ENCODE measurements around the gene FUT7.
"Not testable (repeated sequence)": the region's sequence is repeated elsewhere in the genome, so short reads cannot be mapped to it uniquely, and the experiment has no call there.

FUT7 gene

DNA sequence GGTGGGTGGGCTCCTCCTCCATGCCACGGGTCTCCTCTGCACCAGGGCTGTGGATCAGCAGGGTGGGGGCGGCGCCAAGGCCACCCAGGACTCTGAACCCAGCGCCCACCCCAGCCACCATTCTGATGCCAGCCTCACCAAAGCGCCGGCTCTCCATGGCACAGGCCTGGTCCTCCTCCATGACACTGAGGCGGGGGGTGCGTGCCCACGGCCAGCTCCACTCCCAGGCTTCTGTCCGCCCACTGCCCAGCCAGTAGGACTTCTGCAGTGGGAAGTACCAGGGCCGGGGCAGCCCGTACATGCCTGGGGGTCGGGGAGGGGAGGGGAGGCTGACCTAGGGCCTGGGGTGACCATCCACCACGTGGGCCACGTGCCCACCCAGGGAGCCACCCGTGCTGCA, 15.5 kb downstream of the FUT7 start:
- no peak for DNase-seq

DNA sequence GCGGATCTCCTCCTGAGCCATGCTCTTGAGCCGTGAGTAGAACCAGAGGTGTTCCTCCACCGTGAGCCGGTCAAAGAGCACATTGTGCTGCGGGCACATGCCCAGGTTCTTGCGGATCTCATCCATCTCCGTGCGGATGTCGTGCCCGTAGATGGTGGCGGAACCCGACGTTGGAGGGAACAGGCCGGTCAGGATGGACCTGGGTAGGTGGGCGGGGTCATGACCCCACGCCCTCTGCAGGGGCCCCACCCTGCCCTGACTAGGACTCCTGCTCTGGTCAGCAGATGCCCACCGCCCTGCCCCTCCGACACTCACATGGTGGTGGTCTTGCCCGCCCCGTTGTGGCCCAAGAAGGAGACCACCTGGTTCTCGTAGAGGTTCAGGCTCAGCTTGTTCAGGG, 15.9 kb downstream of the FUT7 start:
- DNase-seq = no peak

DNA sequence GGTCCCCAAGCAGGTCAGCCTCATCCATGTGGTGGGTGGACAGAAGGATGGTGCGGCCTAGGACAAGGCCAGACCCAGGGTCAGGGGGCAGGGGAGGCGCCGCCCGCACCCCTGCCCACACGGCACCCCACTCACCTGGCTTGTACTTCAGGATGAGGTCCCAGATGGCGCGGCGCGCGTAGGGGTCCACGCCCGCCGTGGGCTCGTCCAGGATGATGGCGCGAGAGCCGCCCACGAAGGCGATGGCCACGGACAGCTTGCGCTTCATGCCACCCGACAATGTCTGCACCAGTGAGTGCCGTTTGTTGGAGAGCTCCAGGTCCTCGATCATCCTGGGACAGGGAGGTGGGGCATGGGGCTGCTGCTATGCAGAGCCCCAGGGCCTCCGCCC, 16.4 kb downstream of the FUT7 start:
- no peak for DNase-seq

DNA sequence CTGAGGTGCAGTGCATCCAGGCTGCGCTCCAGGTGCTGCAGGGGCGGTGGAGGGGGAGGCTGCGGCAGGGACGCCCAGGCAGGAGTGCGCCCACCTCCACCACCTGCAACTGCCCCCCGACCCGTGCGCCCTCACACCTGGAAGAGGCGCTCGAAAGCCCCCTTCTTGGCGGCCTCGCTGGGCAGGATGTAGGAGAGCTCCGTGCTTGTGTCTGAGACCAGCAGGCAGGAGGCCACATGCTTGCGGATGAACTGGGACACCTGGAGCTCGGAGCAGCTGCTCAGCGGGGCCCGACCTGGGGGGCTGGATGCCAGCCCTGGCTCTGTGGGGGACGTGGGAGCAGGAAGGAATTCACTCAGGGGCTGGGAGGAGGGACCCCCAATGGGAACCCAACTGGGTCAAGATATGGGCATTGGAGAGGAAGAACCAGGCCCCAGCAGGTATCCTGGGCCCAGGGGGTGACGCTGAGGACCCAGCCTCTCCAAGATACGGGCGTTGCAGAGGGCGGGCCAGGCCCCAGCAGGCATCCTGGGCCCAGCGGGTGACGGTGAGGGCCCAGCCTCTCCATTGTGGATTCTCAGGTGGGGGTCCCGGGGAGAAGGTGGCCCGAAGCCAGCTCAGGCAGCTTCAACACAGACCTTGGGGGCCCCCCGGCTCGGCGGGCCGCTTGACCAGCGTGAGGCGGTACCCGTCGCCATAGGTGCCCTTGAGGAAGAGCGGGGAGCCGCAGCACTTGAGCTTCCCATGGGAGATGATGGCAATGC, 16.9 kb downstream of the FUT7 start:
- no peak for DNase-seq

DNA sequence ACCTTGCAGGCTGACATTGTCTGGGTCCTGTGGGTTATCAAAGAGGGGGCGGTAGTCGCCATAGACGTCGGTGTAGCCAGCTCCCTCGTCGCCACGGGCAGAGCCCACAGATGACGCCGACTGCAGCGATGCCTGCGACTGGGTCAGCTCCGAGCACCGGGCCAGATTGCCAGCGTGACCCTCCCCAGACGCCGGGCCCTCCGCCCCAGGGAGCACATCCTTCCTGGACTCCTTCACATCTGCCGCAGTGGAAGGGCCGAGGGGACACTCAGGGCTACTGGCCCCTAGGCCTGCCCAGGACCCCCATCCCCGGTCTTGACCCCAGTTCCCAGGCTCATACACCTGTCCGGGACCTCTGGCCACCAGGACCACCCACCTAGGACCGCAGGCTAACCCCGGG, 17.7 kb downstream of the FUT7 start:
- no peak for DNase-seq

DNA sequence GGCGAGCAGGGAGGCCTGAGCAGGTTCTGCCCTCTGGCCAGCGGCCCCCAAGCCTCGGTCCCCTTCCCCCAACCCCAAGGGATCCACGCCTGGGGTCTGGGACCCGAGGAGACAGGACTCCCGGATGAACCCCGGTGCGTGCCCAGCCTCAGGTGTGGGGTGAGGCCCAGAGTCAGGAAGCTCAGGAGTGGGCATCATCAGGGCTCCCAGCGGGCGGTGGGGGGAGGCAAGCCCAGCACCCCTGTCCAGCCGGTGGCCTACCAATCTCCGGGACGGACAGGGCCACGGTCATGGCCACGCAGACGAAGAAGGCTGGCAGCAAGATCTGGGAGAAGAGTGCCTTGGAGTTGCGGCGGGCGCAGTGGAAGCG, 18.3 kb downstream of the FUT7 start:
- DNase-seq = no peak

DNA sequence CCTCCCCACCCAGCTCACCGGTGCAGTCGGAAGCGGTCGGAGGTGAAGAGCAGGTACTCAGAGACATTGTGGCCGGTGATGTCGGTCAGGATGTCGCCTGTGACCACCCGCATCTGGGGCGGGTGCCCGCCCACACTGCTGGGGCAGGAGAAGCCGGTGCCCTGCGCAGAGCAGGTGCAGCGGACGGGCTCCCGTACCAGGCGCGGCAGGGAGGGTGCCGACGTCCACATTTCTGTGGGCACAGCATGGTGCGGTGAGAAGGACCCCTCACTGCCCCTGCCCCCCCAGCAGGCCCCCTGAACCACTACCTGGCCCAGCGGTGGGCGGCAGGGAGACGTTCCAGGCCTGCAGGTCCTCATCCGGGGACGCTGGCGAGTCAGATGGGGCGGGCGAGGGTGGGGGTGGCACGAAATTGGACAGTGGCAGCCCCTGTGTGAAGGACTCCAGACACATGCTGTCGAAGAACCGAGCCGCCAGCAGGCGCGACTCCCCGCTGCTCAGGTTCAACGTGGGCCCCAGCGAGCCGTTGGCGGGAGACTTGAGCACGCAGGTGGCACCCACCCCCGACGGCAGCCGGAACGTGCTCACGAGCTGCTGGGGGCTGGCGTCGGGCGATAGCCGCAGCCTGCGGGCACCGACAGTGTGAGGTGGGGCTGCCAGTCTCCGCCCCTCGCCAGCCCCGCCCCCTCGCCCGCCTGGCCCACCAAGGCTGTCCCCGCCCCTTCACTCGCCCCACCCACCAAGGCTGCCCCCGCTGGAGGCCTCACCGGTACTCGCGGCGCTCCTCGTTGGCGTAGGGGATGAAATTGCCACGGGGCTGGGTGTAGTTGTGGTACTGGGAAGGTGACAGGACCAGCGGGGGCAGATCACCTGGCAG, 19.0 kb downstream of the FUT7 start:
- no peak for DNase-seq

DNA sequence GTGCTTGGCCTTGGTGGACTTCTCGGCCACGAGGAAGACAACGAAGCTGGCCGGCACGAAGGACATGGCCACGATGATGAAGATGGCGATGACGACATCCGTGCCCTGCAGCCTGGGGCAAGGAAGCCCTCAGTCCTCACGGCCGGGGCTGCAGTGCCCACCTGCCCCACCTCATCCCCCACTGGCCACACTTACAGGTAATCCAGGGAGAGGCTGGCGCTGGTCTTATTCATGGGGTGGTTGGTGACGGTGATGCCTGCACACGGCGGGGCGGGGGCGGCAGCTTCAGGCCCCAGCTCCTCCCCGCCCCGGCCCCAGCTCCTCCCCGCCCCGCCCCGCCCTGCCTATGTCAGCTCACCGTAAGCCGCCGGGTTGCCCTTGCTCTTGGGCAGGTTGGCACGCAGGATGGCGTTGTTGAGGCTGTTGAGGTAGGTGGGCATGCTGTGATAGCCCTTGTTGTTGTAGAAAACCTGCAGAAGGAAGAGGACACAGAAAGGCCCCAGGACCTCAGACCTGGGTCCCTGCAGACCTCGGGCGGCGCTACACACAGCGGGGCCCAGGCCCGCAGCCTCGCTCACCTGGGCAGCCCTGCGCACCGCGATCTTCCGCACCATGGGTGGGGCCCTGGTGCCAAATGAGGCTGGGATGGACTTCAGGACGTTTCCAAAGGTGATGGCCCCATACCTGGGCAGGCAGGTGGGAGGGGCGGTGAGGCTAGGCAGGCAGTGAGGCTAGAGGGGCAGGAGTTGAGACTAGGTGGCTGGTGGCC, 19.8 kb downstream of the FUT7 start:
- DNase-seq = no peak

DNA sequence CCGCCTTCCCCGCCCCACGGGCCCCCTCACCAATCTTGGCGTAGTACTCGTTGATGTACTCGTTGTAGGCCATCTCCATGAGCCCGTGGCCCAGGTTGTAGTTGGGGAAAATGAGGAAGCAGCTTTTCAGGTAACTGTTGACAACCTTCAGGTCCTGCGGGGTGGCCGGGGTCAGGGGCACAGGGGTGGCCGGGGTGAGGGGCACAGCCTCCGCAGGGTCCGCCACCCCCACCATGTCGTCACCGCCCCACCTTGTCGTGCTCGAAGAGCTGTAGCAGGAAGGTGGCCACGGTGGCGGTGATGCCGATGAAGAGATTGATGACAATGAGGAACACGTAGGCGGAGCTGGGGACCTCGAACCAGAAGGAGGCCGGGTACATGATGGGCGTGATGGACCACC, 20.7 kb downstream of the FUT7 start:
- no peak for DNase-seq

DNA sequence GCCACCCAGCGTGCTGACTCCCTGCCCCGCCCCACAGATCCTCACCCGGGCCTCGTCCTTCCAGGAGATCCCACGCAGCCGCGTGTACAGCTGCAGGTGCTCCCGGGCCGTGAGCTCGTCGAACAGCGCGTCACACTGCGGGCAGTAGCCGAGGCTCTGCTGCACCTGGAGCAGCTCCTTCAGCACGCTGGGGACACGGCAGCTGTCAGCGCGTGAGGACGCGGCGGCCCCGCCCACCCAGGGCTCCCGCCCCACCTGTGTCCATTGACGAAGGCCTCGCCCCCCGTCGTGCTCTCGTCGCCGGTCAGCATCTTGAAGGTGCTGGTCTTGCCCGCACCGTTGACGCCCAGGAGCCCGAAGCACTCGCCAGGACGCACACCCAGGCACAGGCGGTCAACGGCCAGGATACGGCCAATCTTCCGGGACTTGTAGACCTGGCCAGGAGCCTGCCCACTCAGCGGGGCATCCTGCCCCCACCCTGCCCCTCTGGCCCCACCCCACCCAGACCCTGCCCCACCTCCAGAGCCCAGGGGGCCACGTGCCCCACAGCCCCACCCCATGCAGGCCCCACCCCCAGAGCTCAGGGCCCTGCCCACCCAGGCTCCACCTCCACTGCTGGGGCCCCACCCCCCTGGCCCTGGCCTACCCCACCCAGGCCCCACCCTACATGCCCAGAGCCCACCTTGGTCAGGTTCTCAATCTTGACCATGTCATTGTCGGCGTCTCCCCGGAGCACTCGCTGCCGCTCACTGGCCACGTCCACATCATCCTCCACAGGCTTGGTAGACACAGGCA, 21.8 kb downstream of the FUT7 start:
- DNase-seq = no peak

DNA sequence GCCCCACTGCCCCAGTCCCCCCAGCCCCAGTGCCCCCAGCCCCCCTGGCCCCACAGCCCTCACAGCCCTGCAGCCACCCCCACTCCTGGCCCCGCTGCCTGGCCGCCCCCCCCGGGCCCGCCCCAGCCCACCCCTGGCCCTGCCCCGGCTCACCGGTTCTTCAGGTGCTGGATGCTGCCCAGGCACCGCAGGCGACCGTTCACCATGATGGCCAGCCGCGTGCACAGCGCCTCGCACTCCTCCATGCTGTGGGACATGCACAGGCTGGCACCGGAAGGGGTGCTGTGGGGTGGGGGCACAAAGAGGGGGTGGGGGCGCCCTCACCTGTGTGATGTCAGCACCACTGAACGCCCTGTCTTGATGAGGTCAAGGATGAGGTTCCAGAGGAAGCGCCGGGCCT, 22.7 kb downstream of the FUT7 start:
- DNase-seq = no peak

DNA sequence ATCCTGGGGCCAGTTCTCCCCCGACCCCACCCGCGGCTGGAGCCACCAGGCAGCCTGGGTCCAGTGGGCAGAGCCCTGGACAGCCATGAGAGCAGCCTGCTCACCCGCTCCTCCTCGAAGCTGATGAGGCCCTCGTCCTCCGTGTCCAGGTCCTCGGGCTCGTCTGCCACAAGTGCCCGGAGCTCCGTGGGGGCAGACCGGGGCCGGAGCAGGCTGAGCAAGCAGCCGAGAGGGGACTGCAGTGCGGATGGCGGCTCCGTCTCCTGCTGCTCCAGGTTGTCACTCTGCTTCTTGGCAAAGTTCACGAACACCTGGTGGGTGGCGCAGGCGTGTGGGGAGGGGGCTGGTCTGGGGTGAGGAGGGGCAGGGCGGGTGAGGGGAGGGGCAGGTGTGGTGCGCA, 23.6 kb downstream of the FUT7 start:
- DNase-seq = no peak

DNA sequence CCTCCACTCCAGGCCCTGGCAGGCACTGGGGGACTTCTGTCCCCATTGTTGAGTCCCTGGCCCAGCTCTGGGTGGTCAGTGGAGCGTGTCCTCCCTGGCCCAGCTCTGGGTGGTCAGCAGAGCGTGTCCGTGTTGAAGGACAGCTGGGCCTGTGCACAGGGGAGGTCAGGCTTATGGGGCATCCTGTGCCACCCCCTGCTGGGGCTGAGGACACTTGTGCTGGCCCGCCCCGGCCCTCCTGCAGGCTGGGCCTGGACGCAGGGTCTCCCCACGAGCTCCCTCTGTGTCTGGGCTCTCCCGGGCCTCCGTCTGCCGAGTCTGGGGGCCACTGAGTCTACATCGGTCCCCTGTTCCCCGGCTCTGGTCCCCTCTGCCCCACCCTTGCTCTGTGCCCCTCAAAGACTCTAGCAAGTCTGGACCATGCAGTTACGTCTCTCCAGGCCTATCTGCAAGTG, 24.0 kb downstream of the FUT7 start:
- DNase-seq = no peak

DNA sequence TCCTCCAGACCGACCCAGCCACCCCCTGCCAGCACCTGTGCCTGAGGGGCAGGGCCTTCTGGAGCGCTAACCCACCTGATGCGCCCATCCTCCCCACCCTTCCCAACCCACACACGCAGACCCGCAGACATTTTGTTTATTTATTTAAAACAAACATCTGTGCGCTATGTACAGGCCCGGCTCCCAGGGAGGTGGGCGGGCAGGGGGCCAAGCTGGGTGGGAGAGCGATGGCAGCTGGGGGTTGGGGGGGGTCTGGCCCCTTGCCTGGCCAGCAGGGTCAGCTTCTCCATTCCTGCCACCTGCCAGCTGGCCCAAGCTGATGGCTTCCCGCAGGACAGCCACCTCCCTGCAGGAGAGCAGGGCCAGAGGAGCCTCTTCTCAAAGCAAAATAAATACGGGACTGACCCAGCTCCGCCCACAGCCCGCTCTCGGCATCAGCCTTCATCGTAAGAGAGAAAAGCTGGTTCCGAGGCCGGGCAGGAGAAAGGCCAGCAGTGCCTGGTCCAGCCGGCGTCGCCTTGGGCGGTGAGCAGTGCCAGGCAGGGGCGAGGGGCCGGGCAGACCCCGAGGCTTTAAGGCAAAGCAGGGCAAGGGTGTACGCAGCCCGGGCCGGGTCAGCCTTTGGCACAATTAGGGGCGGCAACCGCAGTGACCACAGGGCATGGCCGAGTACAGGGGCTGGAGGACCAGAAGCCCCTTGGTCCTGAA, 24.6 kb downstream of the FUT7 start:
- no peak for DNase-seq

DNA sequence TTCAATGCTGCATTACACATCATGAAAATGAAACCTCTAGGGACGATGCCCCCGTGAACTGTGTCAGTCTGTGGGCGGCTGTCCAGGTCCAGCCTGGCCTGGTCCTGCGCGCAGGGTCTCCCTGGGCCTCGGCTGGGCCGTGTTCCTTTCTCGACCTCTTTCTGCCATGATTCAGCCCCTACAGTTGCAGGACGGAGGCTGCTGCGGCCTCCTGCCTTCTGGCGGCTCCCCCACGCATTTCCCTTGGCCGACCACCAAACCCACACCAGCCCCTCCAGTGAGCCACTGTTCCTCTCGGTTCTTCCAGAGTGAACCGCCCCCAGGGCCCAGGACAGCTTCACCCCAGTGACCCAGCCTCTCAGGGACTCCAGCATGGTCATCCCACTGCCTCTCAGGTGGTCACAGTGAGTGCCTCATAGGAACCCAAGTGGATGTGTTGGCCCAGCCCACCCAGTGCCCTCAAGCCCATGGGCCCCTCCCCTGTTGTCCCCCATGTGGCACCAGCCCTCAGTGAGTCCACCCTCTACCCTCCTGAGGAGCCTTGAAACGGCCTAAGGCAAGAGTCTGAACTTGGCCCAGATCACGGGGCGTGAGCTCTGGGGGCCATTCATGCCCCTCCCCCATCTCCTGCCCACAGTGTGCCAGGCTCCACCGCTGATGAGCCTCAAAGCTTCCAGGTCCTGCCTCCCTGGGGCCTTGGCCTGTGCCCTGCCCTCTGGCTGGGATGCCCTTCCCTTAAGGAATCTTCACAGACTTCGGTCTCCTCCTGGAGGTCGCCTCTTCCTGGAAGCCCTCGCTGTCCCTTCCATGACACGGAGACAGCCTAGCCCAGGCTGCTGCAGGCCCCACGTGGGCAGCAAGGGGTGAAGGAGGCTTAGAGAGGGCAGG, 25.5 kb downstream of the FUT7 start:
- DNase-seq = no peak

DNA sequence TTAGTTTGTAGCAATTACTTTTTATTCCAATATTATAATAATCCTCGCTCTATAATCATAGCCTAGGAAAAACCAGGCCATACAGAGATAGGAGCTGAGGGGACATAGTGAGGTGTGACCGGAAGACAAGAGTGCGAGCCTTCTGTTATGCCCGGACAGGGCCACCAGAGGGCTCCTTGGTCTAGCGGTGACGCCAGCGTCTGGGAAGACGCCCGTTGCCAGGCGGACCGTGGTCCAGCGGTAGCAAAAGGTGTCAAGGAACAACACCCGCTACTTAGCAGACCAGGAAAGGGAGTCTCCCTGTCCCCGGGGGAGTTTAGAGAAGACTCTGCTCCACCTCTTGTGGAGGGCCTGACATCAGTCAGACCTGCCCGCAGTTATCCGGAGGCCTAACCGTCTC, 27.6 kb downstream of the FUT7 start:
- DNase-seq = not testable (repeated sequence)

DNA sequence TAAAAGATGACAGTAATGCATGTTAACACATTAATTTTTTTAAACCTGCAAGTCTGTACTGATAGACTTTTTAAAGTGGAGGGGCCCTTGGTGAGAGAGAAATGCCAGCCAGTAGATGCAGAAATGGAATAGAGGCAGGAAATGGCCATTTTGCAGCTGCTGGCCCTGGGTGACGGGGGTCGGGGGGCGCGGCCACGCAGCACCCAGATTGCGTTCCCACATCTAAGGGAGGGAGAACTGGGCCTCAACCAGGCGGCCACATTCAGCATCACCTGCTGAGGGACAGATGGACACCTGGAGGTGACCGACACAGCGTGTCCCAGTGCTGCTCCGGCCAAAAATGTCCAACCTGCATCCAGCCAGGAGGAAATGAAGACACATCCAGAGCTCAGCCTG, 29.2 kb downstream of the FUT7 start:
- no peak for DNase-seq

DNA sequence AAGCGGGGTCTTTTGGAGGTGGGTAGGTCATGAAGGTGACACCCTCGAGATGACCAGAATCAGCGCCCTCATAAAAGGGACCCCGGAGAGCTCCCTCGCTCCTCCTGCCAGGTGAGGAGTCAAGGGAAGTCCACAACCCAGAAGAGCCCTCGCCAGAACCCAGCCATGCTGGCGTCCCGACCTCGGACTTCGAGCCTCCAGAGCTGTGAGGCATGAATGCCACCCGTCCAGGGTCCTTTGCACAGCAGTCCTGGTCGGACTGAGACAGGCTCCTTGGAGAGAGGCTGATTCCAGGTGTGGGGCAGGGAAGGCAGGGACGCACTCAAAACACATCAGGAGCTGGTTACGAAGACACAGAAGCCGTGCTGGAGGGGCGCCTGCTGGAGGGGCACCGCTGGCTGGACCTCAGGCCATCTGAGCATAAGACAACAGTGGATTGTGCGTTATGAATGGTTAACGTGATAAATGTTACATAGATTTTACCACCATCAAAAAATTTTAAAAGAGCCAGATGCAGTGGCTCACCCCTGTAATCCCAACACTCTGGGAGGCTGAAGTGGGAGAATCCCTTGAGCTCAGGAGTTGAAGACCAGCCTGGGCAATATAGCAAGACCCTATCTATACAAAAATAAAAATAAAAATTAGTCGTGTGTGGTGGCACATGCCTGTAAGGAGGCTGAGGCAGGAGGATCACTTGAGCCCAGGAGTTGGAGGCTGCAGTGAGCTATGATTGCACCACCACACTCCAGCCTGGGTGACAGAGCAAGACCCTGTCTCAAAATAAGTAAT, 29.8 kb downstream of the FUT7 start:
- no peak for DNase-seq

DNA sequence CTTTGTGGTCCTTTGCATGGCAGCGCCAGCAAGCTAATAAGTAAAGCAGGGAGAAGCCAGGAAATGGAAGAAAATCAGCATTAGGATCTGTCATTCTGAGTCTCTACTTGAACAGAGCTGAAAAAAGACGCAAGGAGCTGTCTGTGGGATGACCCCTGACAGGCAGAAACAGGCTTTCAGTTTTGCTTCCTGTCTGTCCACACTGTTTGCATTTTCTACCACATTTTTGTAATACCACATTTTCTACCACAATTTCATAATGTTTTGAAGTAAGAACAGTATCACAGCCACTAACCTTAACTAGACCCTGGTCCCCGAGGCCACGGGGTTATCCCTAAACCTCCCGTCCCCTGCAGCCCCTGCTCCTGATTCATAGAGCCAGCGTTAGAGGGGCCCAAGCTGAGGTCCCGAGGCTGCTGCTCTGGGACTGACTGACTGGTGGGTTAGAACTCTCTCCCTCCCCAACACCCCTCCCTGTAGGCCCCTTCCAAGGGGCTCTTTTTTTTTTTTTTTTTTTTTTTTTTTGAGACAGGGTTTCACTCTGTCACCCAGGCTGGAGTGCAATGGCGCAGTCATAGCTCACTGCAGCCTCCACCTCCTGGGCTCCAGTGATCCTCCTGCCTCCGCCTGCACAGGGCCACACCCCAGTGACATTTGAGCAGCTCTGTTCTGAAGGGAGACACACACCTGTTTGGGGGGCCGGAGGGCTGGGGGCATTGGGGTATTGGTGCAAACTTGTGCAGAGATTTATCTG, 31.5 kb downstream of the FUT7 start:
- no peak for DNase-seq

Measured in hematopoietic multipotent progenitor cell treated with erythropoietin and hydrocortisone succinate and interleukin-3 and kit ligand, for 8 days (in vitro differentiated cells).